Coronary artery (tissue), 2 donors: ENCODE results near the gene SMPDL3A.

Experiments used
- DNase-seq: peaks from one replicate; pipeline ENCODE4 v3.0.0-alpha.2; 2017; ENCODE audit warnings: low spot score
- H3K27ac ChIP-seq, 2 donors: fragments of 200-600 bp; sonication (generic); one replicate each; pipeline ENCODE4 v1.5.1; 2016 to 2019
- H3K4me3 ChIP-seq: fragments of 200-600 bp; sonication (generic); 2 replicates; pipeline ENCODE4 v1.5.1; 2016; ENCODE audit warnings: mild to moderate bottlenecking, moderate library complexity
- TF ChIP-seq, protein P1 (sequence below): fragments of 200-600 bp; sonication (generic); IDR thresholded peaks from one replicate; pipeline ENCODE4 v1.5.1; 2019; ENCODE audit warnings: antibody characterized with exemption

Gene SMPDL3A

DNA sequence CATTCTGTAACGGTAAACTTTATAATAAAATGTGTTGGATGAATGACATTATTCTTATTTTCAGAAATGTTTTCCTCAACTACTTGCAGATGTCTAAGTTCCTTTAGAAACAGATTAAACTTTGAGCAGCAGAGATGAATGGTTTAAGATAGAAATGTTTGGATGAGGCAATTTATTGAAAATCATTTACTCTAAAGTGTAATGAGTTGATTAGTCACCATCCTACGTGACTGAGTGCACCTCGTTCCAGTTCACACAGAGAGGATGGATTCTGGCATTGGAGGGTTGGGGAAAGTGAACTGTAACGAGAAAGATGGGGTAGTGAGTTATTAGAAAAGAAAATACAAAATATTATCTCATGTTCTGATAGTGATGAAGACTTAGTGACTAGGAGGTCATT, 28.7 kb downstream of the SMPDL3A start:
- TF ChIP-seq, protein P1, sequence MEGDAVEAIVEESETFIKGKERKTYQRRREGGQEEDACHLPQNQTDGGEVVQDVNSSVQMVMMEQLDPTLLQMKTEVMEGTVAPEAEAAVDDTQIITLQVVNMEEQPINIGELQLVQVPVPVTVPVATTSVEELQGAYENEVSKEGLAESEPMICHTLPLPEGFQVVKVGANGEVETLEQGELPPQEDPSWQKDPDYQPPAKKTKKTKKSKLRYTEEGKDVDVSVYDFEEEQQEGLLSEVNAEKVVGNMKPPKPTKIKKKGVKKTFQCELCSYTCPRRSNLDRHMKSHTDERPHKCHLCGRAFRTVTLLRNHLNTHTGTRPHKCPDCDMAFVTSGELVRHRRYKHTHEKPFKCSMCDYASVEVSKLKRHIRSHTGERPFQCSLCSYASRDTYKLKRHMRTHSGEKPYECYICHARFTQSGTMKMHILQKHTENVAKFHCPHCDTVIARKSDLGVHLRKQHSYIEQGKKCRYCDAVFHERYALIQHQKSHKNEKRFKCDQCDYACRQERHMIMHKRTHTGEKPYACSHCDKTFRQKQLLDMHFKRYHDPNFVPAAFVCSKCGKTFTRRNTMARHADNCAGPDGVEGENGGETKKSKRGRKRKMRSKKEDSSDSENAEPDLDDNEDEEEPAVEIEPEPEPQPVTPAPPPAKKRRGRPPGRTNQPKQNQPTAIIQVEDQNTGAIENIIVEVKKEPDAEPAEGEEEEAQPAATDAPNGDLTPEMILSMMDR, result no peak
- H3K4me3 ChIP-seq, result no peak overlapping the region
- DNase-seq, result no peak
- H3K27ac ChIP-seq, result no peak overlapping the region

DNA sequence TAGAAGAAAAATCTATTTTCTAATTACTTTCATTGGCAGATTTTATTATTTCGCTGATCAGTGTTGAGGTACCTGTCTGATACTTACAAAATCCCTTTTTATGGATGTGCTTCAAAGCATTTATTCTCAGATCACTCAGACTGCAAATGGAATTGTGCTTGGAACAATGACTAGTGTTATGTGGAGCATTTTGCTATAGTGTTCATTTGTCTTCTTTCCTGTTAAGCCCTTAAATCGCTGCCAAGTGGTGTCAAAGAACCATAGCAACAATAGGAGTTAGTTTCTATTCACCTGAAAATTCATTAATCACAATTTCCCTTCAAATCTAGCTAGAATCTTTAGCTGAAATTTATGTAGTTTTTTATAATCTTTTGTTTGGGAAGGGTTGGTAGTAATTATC, 29.8 kb downstream of the SMPDL3A start:
- DNase-seq, result no peak
- no peak overlapping the region for H3K27ac ChIP-seq
- TF ChIP-seq, protein P1, result no peak
- H3K4me3 ChIP-seq, result no peak overlapping the region

- TF ChIP-seq, protein P1, result no peak
- DNase-seq, result no peak
- Histone ChIP-seq H3K4me3 (no peak overlapping the region), H3K27ac (no peak overlapping the region)
Observed at GRCh38 chr6:122821095-122821494, 32.0 kb downstream of the SMPDL3A start.

GRCh38 chr6:122825163-122825562, 36.1 kb downstream of the SMPDL3A start:
- no peak overlapping the region for H3K27ac ChIP-seq
- no peak overlapping the region for H3K4me3 ChIP-seq
- TF ChIP-seq, protein P1, result no peak
- no peak for DNase-seq

DNA sequence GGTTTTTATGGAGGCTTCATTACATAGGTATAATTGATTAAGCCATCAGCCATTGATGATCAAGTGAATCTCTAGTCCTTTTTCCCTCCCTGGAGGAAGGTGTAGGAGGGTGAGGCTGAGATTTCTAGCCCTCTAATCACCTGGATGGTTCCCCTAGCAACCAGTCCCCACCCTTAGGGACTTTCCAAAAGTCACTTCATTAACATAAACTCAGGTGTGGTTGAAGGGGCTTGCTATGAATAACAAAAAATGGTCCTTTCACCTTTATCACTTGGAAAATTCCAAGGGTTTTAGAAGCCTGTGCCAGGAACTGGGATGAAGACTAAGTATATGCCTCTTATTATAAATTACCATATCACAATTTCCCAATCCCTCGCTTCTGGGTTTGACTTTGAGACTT, 40.4 kb downstream of the SMPDL3A start:
- DNase-seq, result no peak
- no peak overlapping the region for H3K4me3 ChIP-seq
- H3K27ac ChIP-seq, result no peak overlapping the region
- TF ChIP-seq, protein P1, result no peak

DNA sequence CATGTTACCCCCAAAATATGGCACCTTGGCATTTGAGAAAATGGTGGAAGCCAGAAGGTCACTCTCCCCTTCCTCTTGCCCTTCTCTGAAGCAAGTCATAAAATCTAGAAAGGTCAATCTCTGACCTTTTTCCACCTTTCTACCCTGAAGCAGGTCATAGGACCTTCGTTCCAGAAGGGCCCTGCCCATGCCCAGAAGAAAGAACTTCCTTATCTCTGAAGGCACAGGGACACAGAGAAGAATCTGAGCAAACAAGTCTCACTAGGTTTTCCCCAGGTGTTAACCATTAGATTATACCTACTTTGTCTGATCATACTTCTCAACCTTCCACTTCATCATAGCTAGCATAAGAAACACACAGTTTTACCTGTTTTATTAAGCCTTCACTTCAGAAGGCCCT, 42.5 kb downstream of the SMPDL3A start:
- Histone ChIP-seq H3K4me3 (no peak overlapping the region), H3K27ac (no peak overlapping the region)
- TF ChIP-seq, protein P1, result no peak
- no peak for DNase-seq

DNA sequence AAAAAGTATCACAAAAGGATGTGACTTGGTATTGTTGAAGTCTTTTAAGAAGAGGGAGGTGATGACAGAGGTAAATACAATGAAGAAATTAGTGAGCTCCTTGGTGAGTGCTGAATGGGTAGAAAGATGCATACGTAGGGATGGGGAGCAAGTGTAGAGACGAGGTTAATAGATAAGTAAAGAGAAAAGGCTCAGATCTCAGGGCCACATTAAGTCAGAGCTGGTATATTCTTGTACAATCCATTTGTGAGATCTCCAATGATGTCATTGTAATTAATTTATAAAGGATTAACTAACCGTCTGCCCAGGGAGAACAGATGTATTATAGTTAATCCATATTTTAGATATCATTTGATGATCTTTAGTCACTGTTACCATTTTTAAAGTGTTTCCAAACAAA, 43.4 kb downstream of the SMPDL3A start:
- no peak overlapping the region for H3K27ac ChIP-seq
- H3K4me3 ChIP-seq, result no peak overlapping the region
- TF ChIP-seq, protein P1, result no peak
- DNase-seq, result no peak
